ENCODE data around the gene AKAP17A. TPM values are rescaled to one million over a fixed set of nuclear protein-coding genes. Genes with fewer than 3 reads are reported as not detected.

The AKAP17A gene
- polyA plus RNA-seq, 1 experiment, result 18.2 TPM

DNA sequence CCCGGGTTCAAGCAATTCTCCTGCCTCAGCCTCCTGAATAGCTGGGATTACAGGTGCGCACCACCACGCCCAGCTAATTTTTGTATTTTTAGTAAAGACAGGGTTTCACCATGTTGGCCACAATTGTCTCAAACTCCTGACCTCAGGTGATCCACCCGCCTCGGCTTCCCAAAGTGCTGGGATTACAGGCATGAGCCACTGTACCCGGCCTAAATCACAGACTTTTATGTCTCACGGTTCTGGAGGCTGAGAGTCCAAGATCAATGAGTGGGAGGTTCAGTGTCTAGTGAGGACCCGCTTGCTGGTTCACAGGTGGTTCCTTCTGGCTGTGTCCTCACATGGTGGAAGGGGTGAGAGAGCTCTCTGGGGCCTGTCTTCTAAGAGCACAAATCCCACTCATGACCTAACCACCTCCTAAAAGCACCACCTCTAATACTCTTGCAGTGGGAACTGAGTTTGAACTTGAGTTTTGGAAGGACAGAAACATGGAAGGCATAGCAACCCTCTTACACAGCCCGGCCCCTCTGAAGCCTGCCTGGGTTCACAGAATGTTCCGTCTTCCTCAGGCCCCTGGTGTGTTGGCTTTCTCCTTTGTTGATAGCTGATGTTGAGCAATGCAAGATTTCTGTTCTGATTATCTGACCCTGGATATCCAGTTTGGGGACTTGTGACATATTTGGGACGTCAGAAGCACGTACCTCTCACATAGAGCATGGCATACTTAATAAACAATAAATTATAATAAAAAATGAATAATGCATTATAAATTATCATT lies 1.9 kb upstream of the AKAP17A start:
- POLR2A ChIA-PET, result no interaction called here
- Histone ChIP-seq H3K27me3 (ENCODE audit: control insufficient read depth, insufficient read depth, low read length) (no peaks in the 10 kb centered on the region), H3K4me3 (ENCODE audit: low read depth, low read length) (no peak overlapping the region), H3K36me3 (ENCODE audit: control insufficient read depth, insufficient read depth, low read length) (peaks cover 11% of the 10 kb centered on the region)
- no peak for DNase-seq (ENCODE audit: low read depth)
- TF ChIP-seq, protein P1, sequence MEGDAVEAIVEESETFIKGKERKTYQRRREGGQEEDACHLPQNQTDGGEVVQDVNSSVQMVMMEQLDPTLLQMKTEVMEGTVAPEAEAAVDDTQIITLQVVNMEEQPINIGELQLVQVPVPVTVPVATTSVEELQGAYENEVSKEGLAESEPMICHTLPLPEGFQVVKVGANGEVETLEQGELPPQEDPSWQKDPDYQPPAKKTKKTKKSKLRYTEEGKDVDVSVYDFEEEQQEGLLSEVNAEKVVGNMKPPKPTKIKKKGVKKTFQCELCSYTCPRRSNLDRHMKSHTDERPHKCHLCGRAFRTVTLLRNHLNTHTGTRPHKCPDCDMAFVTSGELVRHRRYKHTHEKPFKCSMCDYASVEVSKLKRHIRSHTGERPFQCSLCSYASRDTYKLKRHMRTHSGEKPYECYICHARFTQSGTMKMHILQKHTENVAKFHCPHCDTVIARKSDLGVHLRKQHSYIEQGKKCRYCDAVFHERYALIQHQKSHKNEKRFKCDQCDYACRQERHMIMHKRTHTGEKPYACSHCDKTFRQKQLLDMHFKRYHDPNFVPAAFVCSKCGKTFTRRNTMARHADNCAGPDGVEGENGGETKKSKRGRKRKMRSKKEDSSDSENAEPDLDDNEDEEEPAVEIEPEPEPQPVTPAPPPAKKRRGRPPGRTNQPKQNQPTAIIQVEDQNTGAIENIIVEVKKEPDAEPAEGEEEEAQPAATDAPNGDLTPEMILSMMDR (IDR thresholded peaks at IDR 0.05; ENCODE audit: insufficient read depth, low read depth, low read length), result no peak
- CTCF ChIA-PET, result no interaction called here

DNA sequence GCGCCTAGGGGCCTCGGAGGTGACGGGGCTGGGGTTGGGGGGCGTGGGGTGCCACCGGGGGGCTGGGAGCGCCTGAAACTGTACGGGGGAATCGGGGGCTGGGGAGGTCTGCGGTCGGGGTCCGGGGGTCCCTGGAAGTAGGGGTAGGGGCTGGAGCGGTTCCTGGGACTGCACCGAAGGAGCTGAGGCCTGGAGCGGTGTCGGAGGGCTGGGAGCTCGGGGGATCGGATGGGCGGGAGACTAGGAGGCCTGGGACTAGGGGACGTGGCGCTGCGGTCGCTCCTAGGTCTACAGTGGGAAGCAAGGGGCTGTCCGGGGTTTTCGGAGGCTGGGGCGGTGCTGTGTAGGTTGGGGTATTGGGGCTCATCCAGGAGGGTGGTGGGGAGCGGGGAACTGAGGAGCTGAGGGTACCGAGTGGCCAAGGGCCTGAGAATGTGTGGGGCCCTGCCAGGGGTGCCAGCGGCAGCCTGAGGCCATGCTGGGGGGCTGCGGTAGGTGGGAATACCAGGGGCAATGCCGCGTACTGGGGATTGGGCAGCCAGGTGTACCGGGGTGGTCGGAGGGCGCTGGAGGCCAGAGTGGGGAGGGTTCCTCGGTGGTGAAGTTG lies 562 bp downstream of the AKAP17A start:
- TF ChIP-seq, protein P1 (IDR thresholded peaks at IDR 0.05; ENCODE audit: insufficient read depth, low read depth, low read length), result no peak
- ChIA-PET POLR2A (no interaction called here), CTCF (no interaction called here)
- peaks cover 25% of the 10 kb centered on the region for H3K36me3 ChIP-seq (ENCODE audit: control insufficient read depth, insufficient read depth, low read length)
- H3K4me3 ChIP-seq (ENCODE audit: low read depth, low read length), result peak overlapping the region; percentile 96
- no peak for DNase-seq (ENCODE audit: low read depth)
- H3K27me3 ChIP-seq (ENCODE audit: control insufficient read depth, insufficient read depth, low read length), result no peaks in the 10 kb centered on the region

DNA sequence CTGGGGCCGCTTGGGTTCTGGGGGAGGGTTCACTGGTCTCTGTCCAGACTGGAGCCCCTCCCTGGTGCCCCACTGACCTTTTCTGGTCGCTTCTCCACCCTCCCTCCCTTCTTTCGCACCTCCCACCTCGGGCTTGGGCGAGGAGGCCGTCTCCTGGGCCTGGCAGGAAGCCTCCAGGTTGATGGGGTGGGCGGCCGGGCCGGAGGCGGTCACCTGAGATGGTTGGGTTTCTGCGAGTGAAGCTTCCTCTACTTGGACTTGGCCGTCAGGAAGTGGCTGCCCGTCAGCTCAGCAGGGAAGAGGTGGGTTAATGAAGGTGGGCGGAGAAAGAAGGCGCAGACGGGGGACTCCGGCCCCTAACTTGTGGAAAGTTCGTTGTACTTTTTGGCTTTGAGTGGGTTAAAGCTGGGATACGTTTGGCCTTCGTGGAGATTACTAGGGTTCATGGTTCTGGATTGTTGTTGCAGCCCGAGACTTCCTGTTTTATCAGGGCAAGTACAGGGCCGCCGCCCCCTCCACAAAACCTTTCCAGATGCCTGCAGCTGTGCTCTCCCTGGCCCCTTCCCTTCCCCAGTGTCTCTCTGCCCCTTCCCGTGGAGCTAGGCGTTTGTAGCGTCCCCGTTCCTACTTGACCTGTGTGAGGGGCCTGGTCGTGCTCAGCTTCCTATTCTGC lies 1.2 kb downstream of the AKAP17A start:
- CTCF ChIA-PET, result no interaction called here
- no peaks in the 10 kb centered on the region for H3K27me3 ChIP-seq (ENCODE audit: control insufficient read depth, insufficient read depth, low read length)
- peaks cover 31% of the 10 kb centered on the region for H3K36me3 ChIP-seq (ENCODE audit: control insufficient read depth, insufficient read depth, low read length)
- TF ChIP-seq, protein P1 (IDR thresholded peaks at IDR 0.05; ENCODE audit: insufficient read depth, low read depth, low read length), result no peak
- no peak for DNase-seq (ENCODE audit: low read depth)
- H3K4me3 ChIP-seq (ENCODE audit: low read depth, low read length), result peak overlapping the region; percentile 96
- POLR2A ChIA-PET, result no interaction called here

DNA sequence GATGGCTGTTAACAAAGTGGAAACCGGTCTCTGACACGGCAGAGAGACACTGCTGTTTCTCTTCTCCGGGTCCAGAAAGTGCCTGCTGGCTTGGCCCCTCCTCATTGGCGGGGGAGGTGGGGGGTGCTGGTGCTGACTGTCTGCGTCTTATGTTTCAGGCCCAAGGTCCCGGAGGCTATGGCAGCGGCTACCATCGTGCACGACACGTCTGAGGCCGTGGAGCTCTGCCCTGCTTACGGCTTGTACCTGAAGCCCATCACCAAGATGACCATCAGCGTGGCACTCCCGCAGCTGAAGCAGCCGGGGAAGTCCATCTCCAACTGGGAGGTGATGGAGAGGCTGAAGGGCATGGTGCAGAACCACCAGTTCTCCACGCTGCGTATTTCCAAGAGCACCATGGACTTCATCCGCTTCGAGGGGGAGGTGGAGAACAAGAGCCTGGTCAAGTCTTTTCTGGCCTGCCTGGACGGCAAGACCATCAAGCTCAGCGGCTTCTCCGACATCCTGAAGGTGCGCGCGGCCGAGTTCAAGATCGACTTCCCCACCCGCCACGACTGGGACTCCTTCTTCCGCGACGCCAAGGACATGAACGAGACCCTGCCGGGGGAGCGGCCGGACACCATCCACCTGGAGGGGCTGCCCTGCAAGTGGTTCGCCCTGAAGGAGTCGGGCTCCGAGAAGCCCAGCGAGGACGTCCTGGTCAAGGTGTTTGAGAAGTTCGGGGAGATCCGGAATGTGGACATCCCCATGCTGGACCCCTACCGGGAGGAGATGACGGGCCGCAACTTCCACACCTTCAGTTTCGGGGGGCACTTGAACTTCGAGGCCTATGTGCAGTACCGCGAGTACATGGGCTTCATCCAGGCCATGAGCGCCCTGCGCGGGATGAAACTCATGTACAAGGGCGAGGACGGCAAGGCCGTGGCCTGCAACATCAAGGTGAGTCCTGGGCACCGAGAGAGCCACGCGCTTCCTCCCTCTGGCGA lies 2.2 kb downstream of the AKAP17A start:
- POLR2A ChIA-PET, result no interaction called here
- Histone ChIP-seq H3K36me3 (ENCODE audit: control insufficient read depth, insufficient read depth, low read length) (peaks cover 35% of the 10 kb centered on the region), H3K4me3 (ENCODE audit: low read depth, low read length) (peak overlapping the region; percentile 96), H3K27me3 (ENCODE audit: control insufficient read depth, insufficient read depth, low read length) (no peaks in the 10 kb centered on the region)
- TF ChIP-seq, protein P1 (IDR thresholded peaks at IDR 0.05; ENCODE audit: insufficient read depth, low read depth, low read length), result no peak
- no peak for DNase-seq (ENCODE audit: low read depth)
- CTCF ChIA-PET, result no interaction called here

All from BJ (cell line).